Activated CD8-positive, alpha-beta memory T cell treated with anti-CD3 and anti-CD28 coated beads for 1 hour (primary cell): ENCODE measurements around the gene MTA3.
"Not testable (repeated sequence)": the region's sequence is repeated elsewhere in the genome, so short reads cannot be mapped to it uniquely, and the experiment has no call there.

Experiments used
- DNase-seq, 2 donors: peaks; one replicate each; pipeline ENCODE4 v3.0.0-alpha.2; 2020; ENCODE audit warnings: low read depth in 1 of 2; ENCODE audit errors: extremely low read depth in 1 of 2

The MTA3 gene

DNA sequence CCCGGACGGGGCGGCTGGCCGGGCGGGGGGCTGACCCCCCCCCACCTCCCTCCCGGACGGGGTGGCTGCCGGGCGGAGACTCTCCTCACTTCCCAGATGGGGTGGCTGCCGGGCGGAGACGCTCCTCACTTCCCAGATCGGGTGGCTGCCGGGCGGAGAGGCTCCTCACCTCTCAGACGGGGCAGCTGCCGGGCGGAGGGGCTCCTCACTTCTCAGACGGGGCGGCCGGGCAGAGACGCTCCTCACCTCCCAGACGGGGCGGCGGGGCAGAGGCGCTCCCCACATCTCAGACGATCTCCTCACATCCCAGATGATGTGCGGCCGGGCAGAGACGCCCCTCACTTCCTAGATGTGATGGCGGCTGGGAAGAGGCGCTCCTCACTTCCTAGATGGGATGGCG is 37.7 kb downstream of the MTA3 start:
- not testable (repeated sequence) for DNase-seq

DNA sequence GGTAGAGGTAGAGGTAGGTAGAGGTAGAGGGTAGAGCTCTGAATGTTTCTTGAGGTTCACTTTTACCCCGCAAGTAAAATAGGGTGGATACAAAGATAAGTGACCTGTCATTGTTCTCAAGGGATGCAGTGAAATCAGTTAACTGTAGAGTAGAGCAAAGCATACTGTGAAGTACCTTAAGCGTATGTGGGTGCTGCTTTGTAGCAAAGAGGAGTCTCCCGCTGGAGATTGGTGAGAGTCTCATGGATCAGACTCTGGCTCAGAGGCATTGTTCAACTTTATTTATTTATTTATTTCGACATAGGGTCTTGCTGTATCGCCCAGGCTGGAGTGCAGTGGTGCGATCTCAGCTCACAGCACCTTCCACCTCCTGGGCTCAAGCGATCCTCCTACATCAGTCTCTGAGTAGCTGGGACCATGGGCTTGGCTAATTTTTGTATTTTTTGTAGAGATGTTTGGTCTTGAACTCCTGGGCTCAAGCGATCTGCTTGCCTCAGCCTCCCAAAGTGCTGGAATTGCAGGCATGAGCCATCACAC is 38.7 kb downstream of the MTA3 start:
- DNase-seq = no peak

DNA sequence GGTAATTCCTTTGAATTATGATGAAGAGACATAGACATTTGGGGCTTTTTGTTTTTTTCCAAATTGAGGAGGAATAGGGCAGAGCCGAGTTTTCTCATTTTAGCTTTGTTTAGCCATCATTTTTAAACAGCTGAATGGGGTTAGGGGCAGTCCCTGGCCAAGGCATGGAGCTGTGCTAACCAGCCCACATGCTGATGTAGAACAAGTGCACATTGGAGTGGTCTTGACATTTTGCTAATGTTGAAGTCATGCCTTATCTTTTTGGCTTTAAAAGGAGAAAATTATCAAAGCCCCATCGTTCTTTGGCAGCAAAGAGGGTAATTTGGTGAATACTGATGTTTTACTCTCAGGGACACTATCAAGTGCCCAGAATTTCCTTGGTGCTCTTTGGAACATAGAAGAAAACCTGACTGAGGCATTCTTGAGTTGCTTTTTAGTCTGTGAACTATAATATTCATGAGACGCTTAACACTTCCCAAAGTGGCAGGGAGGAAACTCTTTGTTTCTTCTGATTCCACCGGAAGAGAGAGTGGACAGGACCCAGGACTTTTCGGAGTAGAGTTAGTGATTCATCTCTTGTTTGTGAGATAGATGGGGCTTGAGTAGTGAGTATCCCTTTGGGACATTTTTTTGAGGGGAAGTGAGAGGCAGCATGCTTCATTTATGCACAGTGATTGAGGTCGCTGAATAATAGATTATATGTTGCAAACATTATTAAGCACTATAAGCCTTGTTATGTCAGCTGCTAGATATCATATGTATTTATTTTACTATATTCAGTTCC is 45.0 kb downstream of the MTA3 start:
- DNase-seq = no peak

DNA sequence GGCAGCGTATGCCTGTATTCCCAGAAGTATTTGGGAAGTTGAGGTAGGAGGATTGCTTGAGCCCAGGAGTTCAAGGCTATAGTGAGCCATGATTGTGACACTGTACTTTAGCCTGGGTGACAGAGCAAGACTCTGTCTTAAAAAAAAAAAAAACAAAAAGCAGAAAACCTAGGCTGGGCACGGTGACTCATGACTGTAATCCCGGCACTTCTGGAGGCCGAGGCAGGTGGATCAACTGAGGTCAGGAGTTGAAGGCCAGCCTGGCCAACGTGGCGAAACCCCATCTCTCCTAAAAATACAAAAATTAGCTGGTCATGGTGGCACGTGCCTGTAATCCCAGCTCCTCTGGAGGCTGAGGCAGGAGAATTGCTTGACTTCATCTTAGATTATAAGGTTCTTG is 46.4 kb downstream of the MTA3 start:
- no peak for DNase-seq

DNA sequence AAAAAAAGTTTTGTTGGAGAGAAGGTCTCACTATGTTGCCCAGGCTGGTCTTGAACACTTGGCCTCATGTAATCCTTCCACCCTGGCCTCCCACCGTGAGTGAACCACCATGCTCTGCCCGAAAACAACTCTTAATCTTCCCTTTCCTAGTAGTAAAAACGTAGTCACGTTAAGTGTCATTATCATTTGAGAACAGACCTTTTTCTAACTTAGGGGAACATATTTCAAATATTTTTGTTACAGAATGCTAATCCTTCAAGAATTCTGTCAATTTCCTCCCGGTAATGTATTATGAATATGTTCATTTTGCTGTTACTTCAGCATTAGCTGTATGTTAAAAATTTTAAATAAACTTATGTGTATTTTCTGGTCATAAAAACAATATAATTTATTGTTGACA is 49.7 kb downstream of the MTA3 start:
- DNase-seq = no peak

DNA sequence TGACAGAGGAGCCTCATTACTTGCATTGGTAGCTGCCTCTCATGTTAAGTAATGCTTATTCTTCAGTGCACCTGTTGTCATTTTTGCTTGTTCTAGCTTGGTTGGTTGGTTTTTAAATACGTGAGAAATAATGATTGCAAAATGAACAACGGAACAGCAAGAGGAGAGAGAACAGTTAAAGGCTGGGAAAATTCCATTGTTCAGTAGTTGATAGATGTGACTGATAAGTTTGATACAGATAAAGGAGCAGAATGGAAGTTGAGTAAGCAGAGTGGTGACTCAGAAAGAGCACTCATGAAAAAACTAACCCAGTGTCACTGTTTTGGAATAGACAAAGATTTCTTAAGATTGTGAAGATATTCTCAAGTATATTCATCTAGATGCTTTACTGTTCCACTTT is 50.5 kb downstream of the MTA3 start:
- DNase-seq = no peak

DNA sequence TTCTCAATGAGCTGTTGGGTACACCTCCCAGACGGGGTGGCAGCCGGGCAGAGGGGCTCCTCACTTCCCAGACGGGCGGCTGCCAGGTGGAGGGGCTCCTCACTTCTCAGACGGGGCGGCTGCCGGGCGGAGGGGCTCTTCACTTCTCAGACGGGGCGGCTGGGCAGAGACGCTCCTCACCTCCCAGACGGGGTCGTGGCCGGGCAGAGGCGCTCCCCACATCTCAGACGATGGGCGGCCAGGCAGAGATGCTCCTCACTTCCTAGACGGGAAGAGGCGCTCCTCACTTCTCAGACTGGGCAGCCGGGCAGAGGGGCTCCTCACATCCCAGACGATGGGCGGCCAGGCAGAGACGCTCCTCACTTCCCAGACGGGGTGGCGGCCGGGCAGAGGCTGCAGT is 53.2 kb downstream of the MTA3 start:
- not testable (repeated sequence) for DNase-seq

DNA sequence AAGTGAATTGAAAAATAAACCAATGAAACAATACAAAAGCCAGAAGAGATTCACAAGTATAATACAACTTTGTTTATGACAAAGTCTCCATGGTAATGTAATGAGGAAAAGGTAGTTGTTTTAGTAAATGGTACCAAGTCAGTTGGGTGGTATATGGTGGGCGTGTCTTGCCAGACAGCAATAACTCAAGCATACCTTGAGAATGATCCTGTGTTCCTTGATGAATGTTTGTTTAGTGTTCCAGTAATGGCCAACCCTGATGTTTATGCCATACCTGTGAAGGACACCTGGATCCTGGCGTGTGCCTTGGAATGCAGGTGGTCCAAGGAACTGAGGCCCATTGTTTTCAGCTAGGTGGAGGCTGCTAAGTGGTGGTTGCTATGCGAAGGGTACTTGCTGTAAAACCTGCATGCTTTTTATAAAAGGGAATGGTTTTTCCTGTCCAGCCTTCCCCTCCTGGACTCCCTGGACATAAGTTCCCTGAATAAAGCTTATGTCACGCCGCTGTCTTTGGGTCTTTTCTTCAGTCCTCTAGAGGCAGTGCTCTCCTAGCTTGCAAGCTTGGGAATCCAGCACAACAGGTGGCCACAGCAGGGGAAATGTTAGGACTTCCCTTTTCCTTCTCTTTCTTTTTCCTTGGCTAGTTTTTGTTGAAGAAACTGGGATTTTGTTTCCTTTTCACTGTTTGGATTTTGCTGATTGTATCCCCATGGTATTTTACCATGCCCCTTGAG is 54.7 kb downstream of the MTA3 start:
- DNase-seq = no peak

DNA sequence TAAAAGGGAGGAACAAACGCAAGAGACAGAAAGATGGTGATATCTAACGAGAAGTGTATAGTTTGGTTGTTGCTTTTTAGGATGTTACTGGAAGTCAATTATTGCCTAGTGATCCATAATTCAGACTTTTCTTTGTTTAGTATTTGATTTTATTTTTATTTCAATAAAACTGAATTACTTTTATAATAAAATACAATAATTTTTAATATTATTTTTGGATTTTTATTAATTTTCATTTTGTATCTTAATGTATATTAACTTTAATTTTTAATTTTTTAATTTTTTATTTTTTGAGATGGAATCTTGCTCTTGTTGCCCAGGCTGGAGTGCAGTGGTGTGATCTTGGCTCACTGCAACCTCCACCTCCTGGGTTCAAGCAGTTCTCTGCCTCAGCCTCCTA is 55.6 kb downstream of the MTA3 start:
- DNase-seq = no peak

DNA sequence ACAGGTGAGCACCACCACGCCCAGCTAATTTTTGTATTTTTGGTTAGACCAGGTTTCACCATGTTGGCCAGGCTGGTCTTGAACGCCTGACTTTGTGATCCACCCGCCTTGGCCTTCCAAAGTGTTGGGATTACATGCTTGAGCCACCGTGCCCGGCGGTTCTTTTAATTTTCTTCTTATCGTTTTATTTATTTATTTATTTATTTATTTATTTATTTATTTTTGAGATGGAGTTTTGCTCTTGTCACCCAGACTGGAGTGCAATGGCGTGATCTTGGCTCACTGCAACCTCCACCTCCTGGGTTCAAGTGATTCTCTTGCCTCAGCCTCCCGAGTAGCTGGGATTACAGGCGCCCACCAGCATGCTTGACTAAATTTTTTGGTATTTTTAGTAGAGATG is 59.6 kb downstream of the MTA3 start:
- not testable (repeated sequence) for DNase-seq

DNA sequence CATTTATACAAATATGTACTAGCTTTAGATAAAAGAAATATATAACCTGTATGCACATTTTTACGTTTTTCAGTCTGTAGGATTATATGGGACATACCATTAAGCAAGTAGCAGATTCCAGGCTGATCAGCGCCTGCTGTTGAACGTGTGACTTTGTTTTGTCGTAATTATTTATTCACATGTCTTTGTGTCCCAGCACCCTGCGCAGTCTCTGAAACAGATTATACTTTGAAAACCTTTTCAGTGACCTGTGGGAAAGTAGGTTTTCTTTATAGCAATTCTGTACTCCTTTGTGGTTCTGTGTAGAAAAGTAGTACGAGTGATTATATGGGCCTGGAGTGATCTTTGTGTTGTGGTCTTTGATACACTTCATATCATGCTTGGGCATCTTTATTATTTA is 68.5 kb downstream of the MTA3 start:
- no peak for DNase-seq

DNA sequence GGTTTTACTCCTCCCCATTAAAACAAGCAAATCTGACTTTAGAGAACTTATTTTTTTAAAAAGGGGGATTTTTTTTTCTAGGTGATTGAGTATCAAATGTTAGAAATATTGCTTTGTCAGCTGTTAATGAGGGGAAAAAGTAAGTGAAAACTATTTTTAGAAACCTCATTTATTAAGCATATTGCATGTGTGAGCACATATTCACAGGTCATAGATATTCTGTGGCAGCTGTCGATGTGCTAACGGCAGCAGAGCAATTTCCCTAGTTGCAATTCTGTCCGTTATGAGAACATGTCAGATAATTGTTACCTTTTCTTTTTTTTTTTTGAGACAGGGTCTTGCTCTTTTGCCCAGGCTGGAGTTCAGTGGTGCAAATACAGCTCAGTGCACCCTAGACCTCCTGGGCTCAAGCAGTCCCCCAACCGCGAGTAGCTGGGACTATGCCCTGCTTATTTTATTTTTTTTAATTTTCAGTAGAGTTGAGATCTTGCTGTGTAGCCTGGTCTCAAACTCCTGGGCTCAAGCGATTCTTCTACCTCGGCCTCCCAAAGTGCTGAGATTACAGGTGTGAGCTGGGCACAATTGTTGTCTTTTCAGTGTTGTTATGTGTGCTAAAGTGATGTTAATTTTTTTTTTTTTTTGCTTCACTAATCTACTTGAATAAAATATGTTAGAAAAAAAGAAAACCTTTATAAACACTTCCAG is 69.8 kb downstream of the MTA3 start:
- DNase-seq = no peak

DNA sequence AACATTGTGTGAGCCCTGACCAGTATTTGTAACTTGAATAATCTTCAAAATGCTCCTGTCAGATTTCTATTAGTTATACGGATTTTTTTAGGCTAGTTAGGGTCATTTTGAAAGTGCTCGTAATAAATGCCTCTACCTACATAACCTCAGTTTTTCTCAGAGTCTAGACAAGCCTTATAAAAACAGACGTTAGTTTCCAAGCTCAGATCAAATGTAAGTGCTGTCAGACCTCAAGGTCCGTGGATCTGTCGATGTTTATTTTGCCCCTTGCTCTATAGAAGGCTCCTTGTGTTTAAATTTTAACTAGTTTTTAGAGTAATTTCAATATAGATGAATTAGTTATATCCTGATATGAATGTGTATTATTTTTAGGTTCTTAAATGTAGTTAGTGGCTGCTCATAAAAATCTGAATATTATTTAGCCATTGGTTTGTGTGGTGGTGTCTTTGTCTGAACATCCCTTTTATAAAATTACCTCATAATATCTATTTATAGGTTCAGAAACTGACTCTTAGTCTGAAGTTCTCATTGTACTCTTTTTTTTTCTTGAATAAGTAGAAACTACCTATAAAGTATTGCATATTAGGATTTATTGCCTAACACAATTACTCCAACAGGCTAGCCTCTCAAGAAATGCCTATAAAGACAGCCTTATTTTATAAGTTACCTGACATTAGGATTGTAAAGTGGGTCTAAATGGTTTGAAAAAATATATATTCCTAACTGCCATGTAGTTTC is 71.1 kb downstream of the MTA3 start:
- DNase-seq = no peak

DNA sequence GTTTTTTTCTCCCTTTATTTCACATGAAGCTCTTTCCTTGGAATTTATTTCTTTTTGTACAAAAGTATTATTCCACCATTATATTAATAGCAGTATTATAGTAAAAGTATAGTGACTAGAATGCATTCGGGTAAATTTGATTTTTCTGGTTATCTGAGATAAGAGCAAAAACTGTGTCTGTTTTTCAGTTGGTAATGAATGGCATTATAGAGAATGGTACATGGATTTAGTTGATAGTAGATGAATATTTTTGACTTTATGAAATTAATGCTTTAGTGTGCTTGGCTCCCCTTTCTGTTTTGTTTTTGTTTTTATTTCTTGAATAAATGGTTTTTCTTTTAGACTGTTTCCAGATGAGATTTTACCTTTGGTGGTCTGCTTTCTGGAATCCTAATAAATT is 71.8 kb downstream of the MTA3 start:
- no peak for DNase-seq

DNA sequence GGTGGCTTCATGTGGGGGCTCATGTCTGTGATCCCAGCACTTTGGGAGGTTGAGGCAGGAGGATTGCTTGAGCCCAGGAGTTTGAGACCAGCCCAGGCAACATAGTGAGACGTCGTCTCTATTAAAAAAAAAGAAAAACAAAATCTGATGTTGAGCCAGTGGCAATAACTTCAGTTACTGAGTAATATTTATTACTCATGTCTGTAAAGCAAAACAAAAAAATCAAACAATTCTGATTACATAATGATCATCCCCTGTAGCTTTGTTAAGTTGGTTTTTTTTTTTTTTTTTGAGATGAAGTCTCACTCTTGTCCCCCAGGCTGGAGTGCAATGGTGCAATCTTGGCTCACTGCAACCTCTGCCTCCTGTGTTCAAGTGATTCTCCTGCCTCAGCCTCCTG is 73.9 kb downstream of the MTA3 start:
- DNase-seq = not testable (repeated sequence)

DNA sequence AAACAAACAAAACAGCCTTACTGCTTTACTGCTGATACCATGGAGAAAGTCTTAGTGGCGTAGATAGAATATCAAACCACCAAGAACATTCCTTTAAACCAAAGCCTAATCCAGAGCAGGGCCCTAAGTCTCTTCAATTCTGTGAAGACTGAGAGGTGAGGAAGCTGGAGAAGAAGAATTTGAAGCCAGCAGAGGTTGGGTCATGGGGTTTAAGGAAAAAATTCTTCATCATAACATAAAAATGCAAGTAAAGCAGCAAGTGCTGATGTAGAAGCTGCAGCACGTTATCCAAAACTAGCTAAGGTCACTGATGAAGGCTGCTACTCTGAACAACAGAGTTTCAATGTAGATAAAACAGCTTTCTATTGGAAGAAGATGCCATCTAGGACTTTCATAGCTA is 77.1 kb downstream of the MTA3 start:
- no peak for DNase-seq

DNA sequence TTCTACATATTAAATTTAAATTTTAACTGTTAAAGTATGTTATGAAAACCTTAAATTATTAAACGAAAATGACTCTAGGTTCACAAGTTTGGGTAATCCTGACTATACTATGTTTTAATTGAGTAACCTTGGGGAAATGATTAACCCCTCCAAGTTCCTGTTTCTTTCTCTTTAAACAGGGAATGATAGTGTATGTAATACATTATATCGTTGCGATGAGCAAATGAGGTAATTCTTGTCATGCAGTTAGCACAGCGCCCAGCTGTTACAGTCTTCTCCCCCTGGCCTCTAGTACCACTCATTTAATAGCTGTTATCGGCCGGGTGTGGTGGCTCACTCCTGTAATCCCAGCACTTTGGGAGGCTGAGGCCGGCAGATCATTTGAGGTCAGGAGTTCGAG is 80.4 kb downstream of the MTA3 start:
- DNase-seq = no peak

DNA sequence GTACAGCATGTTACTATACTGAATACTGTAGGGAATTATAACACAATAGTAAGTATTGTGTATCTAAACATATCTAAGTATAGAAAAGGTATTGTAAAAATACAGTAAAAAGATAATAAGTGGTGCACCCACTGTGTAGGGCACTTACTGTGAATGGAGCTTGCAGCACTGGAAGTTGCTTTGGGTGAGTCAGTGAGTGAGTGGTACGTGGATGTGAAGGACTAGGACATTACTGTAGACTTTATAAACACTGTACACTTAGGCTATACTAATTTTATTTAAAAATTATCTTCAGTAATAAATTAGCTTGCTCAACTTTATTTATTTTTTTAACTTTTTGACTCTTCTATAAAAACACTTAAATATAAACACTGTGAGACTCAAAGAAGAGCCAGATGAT is 82.6 kb downstream of the MTA3 start:
- no peak for DNase-seq

DNA sequence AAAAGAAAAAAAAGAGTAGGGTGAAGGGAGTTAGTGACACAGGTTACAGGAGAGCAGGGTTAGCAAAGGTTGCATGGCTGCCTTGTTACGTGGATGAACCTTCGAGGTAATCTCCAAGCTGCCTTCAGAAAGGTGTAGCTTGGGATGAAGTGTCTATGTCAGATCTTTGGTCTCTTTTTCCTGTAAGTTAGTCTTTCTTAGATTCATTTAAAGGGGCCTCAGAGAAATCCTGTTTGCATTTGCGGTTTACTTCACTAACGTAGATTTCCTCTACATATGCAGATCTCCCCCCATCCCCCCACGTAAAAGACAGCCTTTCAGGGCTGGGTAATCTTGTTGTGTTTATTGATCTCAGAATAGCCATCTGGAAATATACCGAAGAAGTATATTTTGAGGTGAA is 83.7 kb downstream of the MTA3 start:
- peak in 1 of 2 donors; percentile 8 for DNase-seq

DNA sequence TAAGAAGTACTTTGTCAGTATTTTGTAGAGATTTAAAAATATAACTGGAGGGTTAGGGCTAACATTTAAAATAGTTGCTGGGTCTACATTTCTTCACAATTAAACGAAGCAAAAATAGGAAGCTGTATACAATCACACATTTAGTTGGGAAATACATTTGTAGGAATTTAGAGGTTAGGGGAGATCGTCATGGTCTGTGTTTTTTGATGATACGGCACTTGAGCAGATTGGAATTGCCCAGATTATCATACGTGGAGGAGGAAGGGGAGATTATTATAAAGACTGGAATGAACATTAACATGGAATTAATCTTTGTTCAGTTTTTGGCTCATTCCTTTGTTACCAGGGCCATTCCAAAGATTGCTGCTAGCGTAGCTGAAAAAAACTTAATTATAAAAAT is 84.6 kb downstream of the MTA3 start:
- DNase-seq = no peak

DNA sequence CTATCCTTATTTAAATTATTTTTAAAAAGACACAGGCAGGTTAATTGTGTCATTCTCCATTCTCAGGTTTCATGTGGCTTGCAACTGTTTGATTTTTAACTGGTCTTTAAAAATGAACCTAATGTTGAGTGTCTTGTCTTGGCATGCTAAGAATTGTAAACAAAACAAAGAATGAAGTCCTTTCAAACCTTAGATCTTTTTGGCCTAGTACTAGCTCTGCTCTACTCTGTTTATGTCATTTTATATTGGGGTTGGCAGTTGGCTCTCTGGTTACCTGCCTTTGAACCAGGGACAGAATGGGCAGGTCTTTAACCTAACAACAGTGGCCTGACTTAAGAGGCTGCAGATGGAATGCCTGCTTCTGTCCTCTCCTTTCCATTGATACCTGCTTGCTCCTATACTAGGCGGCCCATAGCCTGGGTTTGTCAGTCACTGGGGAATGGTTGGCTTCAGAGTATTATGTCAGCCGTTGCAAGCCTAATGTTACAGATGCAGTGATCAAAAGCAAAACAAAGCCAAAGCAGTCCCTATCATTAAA is 85.5 kb downstream of the MTA3 start:
- no peak for DNase-seq
